NAMALWA (cell line): Measurements from ENCODE around the gene RGSL1.

Experiments
- DNase-seq: peaks from one replicate; pipeline ENCODE4 v3.0.0-alpha.2; 2015; ENCODE audit warnings: low spot score

Gene RGSL1

DNA sequence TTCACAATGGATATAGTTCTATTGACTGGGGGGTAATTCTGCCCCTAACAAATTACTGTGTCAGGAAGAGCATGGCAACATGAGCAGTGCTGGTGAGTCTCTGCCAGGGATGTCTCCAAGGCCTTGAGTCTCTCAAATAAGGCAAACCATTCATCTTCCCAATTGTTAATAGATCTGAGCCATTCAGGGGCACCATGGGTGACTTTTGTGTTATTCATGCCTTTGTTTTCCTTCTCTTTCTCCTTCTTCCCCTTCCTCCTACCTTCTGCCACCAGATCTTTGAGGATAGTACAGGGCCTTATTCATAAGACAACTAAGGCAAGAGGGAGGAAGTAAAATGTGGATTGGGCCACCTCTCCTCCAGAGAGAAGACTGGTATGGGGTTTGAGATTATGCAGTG, at the start of gene RGSL1:
RGSL1 (plus strand) TSS at position 60 of the 400 bp plus-strand sequence; CDS start at position 80, 20 bp downstream.
- DNase-seq, result no peak

GRCh38 chr1:182400567-182400966, 49.4 kb upstream of the RGSL1 start, which contains the start of gene TEDDM1:
TEDDM1 (minus strand) TSS chr1:182400667; CDS start chr1:182400485, 182 bp downstream.
- DNase-seq, result no peak

DNA sequence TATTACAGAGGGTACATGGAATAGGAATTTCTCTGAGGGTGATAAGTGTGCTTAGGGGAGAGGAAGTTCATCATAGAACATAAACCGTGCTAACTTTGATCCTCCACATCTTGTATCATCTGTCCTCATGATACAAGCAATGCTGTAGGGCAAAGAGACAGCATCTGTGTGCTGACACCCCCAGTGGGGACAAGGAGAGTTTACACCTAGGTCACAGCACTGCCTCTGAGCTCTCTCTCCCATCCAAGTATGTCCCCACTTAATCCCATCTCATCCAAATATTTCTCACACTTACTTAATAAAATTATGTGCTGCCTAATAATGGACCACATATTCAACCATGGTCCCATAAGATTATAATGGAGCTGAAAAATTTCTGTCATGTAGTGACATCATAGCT, 45.2 kb upstream of the RGSL1 start:
- peak; percentile 46 for DNase-seq

GRCh38 chr1:182405578-182405977, 44.4 kb upstream of the RGSL1 start:
- no peak for DNase-seq

- DNase-seq, result no peak
Measured at GRCh38 chr1:182406012-182406411, 43.9 kb upstream of the RGSL1 start.

GRCh38 chr1:182407724-182408123, 42.2 kb upstream of the RGSL1 start:
- DNase-seq, result no peak

- DNase-seq, result no peak
Measured at GRCh38 chr1:182408435-182409075, 41.4 kb upstream of the RGSL1 start.

GRCh38 chr1:182410138-182410537, 39.8 kb upstream of the RGSL1 start:
- DNase-seq, result no peak

- DNase-seq, result no peak
Measured at GRCh38 chr1:182410620-182411273, 39.2 kb upstream of the RGSL1 start.

DNA sequence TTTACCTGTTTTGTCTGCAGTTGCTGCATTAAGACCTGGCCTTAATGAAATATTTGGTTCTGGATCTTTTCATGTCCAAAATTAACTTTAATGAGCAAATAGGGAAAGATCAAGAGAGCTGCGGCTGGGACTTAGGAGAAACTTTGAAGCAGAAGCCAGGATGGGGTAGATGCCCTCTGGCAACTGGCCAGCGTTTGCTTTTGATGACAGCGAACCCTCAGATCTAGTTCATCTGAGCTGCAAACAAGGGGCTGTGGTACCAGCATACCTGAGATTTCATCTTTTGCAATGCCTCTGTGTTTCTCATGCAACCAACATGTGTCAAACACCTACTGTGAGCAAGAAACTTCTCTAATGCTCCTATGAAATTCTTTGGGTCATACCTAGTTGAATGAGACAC, 36.5 kb upstream of the RGSL1 start:
- DNase-seq, result no peak

GRCh38 chr1:182413969-182414368, 36.0 kb upstream of the RGSL1 start:
- DNase-seq, result no peak

DNA sequence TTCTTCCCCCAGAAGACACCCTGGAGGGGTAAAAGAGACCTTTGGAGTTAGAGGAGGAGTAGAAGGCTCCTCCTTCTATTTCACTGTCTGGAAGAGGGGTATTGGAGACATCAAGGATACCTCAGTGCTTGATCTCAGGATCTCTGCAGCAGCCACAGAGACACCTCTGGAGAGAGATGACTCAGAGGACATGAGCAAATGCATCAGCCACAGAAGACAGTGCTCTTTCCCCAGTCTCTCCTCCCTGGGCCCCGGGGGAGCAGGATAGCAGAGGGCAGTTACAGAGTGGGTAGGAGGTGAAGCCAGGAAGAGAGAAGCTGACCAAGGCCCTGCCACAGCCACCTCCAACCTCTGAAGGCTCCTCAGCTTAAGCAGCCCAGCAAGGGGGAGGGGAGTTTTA, 34.2 kb upstream of the RGSL1 start:
- DNase-seq, result no peak

GRCh38 chr1:182426442-182427430, 23.2 kb upstream of the RGSL1 start:
- no peak for DNase-seq

GRCh38 chr1:182428043-182428442, 21.9 kb upstream of the RGSL1 start:
- DNase-seq, result no peak

DNA sequence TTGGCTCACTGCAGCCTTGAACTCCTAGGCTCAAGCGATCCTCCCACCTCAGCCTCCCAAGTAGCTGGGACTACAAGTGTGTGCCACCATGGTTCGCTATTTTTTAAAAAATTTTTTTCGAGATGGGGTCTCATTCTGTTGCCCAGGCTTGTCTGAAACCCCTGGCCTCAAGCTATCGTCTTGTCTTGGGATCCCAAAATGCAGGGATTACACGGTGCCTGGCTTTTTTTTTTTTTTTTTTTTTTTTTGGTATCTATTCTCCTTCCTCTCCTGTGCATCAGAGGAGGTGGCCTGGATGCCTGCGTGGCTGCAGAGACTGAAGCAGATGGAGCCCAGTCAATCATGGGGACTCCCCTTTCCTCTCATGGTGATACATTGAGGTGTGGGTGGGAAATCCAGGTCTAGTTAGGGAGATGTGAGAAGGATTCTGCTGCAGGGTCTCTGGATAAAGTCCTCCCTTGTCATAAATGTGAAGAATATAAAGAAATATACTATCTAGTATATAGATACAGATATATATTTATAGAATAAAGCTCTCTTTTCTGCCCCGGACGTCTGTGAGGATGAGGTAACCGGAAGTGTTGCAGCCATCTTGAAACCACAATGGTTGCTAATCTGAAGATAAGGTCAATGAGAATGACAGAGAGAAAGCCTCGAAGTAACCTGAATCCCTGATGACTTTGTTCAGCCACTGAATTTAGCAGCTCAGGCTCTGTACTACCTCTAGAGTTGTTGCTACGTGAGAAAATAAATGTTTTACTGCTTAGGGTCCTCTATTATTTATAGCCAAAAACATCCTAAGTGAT, 19.5 kb upstream of the RGSL1 start:
- peak; percentile 51 for DNase-seq

- DNase-seq, result no peak
Measured at GRCh38 chr1:182431278-182431677, 18.7 kb upstream of the RGSL1 start.

GRCh38 chr1:182433580-182433979, 16.4 kb upstream of the RGSL1 start:
- DNase-seq, result no peak

DNA sequence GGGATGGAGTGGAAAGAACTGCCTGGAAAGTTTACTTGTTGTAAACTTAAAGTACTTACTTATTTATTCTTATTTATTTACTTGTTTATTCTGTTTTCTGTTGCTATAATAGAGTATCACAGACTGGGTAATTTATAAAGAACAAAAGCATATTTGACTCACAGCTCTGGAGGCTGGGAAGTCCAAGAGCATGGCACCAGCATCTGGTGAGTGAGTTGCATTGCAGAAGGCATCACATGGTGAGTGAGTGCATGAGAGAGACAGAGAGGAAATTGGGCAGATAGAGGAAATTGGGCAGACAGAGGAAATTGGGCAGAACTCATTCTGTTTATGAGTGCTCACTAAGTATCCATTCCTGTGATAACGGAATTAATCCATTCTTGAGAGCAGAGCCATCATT, 11.6 kb upstream of the RGSL1 start:
- DNase-seq, result no peak

GRCh38 chr1:182441719-182442118, 8.2 kb upstream of the RGSL1 start:
- no peak for DNase-seq

GRCh38 chr1:182442333-182442732, 7.6 kb upstream of the RGSL1 start:
- no peak for DNase-seq

DNA sequence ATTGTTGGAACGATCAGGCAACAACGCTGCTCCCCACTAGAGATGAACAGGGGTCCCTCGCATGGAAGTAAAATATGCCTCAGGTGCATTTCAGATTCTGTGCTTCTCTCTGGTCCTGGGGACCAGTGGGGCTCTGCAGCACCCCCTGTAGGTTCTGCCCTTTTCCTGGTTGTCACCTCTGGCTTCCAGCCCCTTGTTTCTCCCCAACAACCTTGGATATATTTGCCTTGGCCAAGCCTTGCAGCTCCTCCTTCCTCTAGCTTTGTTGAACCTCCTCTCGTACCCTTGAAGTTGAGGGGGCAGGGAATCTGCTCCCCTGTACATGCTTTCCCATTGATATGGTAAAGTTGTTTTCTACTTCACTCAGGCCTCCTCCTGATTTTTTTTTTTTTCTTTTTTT, 5.4 kb upstream of the RGSL1 start:
- peak; percentile 19 for DNase-seq
